ENCODE data around the gene TCTN1. TPM values are rescaled to one million over a fixed set of nuclear protein-coding genes. Genes with fewer than 3 reads are reported as not detected.

The TCTN1 gene
- total and polyA plus RNA-seq, 2 of the 13 experiments (the other 11 are each of a cell fraction or from before 2014, with no cell fraction given) = 13.6 to 16.0 TPM

- no peak for TF ChIP-seq ZNF780A (CRISPR knock-in tag; IDR thresholded peaks at IDR 0.05)
- no peak for TF ChIP-seq HOXA9 (CRISPR knock-in tag; IDR thresholded peaks at IDR 0.05; ENCODE audit: borderline replicate concordance)
- TF ChIP-seq NFKB2 (CRISPR knock-in tag; IDR thresholded peaks at IDR 0.05; ENCODE audit: borderline replicate concordance) = no peak
- no peak for TF ChIP-seq GATA4 (IDR thresholded peaks at IDR 0.05; ENCODE audit: borderline replicate concordance, low read depth)
- no peak for TF ChIP-seq ZNF510 (CRISPR knock-in tag; IDR thresholded peaks at IDR 0.05; ENCODE audit: low read depth)
- TF ChIP-seq KLF13 (CRISPR knock-in tag; IDR thresholded peaks at IDR 0.05) = no peak
- TF ChIP-seq ZBTB37 (CRISPR knock-in tag; IDR thresholded peaks at IDR 0.05) = no peak
- TF ChIP-seq HOMEZ (CRISPR knock-in tag; IDR thresholded peaks at IDR 0.05; ENCODE audit: low read depth) = peak; percentile 50
- no peak; the same call in 1 of the 2 replicates for TF ChIP-seq FOXO1 (CRISPR knock-in tag; IDR thresholded peaks at IDR 0.05)
- no peak for TF ChIP-seq ZBTB43 (CRISPR knock-in tag; conservative IDR thresholded peaks at IDR 0.05)
- no peak for TF ChIP-seq ZNF784 (CRISPR knock-in tag; IDR thresholded peaks at IDR 0.05; ENCODE audit: borderline replicate concordance)
- 0 out of 2 replicates have a peak, but pooled peaks have one; percentile 43 for TF ChIP-seq RCOR2 (CRISPR knock-in tag; IDR thresholded peaks at IDR 0.05)
- TF ChIP-seq ZNF83 (CRISPR knock-in tag; IDR thresholded peaks at IDR 0.05; ENCODE audit: borderline replicate concordance) = no peak
- no peak for TF ChIP-seq EEA1 (CRISPR knock-in tag; IDR thresholded peaks at IDR 0.05; ENCODE audit: borderline replicate concordance)
- TF ChIP-seq ZGPAT (CRISPR knock-in tag; IDR thresholded peaks at IDR 0.05) = peak; percentile 62
- TF ChIP-seq PBX2 (CRISPR knock-in tag; IDR thresholded peaks at IDR 0.05) = no peak
- TF ChIP-seq RBM39 (IDR thresholded peaks at IDR 0.05; ENCODE audit: low read depth, low read length, poor library complexity, severe bottlenecking) = no peak
- 0 out of 2 replicates have a peak, but pooled peaks have one; percentile 26 for TF ChIP-seq MEF2D (CRISPR knock-in tag; IDR thresholded peaks at IDR 0.05)
- no peak for TF ChIP-seq TRIM24 (CRISPR knock-in tag; IDR thresholded peaks at IDR 0.05)
- no peak for TF ChIP-seq ZNF234 (CRISPR knock-in tag; conservative IDR thresholded peaks at IDR 0.05)
- no peak for TF ChIP-seq ZNF3 (CRISPR knock-in tag; IDR thresholded peaks at IDR 0.05)
- no peak for TF ChIP-seq SIX4 (CRISPR knock-in tag; IDR thresholded peaks at IDR 0.05)
- no peak for TF ChIP-seq ZNF264 (CRISPR knock-in tag; IDR thresholded peaks at IDR 0.05)
Measured at GRCh38 chr12:110698171-110698902, 84.4 kb downstream of the TCTN1 start (continued).
